ENCODE measurements around the gene BEND6.

Gene BEND6

DNA sequence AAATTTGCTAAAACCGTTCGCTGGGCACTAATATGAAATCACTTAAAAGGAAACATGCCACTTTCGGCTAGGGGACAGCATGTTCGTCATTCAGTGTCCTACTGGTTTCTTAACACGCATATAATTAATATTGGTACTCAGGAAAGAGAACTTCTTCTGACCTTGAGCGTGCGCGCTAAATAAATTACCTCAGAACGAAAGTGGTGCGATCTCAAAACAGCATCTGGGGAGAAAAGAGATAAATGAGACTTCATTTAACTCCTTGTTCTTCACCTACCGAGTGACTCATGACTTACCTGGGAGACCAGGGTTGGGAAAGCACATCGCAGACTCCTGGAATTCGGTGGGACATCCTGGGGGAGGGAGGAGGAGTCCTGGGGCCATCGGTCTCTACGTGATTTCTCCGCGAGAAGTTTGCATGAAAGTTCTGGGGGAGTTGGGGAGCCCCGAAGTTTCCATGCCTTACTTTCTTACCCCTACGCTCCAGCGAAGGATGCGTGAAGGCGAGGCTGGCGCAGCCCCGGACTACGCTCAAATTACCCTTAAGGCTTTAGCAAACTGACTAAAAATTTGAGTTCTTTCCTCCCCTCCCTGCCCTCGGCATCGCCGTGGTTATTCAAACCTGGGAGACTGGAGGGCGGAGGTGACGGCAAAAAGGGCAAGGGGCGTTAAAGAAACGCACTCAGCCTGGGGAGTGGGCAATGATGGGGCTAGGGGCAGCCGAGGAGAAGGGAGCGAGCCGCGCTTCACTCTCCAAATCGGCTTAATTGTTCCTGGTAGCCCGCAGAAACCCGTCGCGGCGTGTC lies 1.1 kb upstream of the BEND6 start:
- no peaks in the 10 kb centered on the region for H4K20me1 ChIP-seq
- TF ChIP-seq Cebpa-rat (IDR thresholded peaks at IDR 0.05) = no peak
- no peaks in the 10 kb centered on the region; a peak in 2 of 22 replicates for H3K36me3 ChIP-seq
- no peaks in the 10 kb centered on the region for H3K9me3 ChIP-seq (replicated peaks in 1 of 11)
- H3K4me1 ChIP-seq = peaks cover 3 to 25% (median 20%) of the 10 kb centered on the region in 10 experiments; a peak in 15 of 20 replicates
- peak overlapping the region in 10 of 11 experiments; percentile 53 to 89 (median 80); a peak in 20 of 22 replicates for H3K9ac ChIP-seq
- peak overlapping the region; percentile 71 to 77 (median 74) for H3K4me3 ChIP-seq
- H3K27me3 ChIP-seq = peaks cover 17 to 21% (median 19%) of the 10 kb centered on the region in 11 experiments
- H3K4me2 ChIP-seq = peak overlapping the region; percentile 84 to 95 (median 90)
- peak overlapping the region in 10 of 11 experiments; percentile 32 to 94 (median 75); a peak in 18 of 22 replicates for H3K27ac ChIP-seq

GRCh38 chr6:56955171-56956155 lies 556 bp downstream of the BEND6 start:
- Histone ChIP-seq H3K4me1 (peaks cover 3 to 25% (median 20%) of the 10 kb centered on the region in 10 experiments; a peak in 15 of 20 replicates), H4K20me1 (no peaks in the 10 kb centered on the region)

DNA sequence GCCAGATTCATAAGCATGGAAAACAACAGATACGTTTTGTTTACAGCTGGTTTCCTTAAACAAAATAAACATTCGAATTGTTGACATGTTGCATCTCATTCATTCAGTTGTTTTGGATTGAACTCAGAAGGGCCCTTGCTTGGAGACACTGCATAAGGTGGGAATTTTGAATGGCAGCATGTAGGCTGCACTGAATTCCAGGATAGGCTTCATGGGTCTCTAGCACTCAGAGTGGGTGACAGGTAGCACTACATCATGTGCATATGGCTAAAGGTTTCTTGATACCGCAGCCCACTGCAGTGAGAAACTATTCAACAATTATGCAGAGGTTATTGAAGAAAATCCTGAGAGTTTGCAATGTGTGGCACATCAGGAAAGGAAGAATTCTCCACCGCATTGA lies 1.6 kb downstream of the BEND6 start:
- no peak for TF ChIP-seq Cebpa-rat (IDR thresholded peaks at IDR 0.05)
- H3K4me2 ChIP-seq = peak overlapping the region in 9 of 11 experiments; percentile 84 to 95 (median 89); a peak in 17 of 22 replicates
- H3K9ac ChIP-seq = peak overlapping the region in 3 of 11 experiments; percentile 86 to 89 (median 89); a peak in 4 of 22 replicates
- peak overlapping the region in 4 of 11 experiments; percentile 82 to 94 (median 88); a peak in 7 of 22 replicates for H3K27ac ChIP-seq
- H3K4me3 ChIP-seq = peak overlapping the region in 2 of 10 experiments; percentile 74; a peak in 3 of 20 replicates
- H3K4me1 ChIP-seq = peaks cover 3 to 25% (median 20%) of the 10 kb centered on the region in 10 experiments; a peak in 15 of 20 replicates
- H3K27me3 ChIP-seq = peaks cover 17 to 21% (median 19%) of the 10 kb centered on the region in 11 experiments
- H3K9me3 ChIP-seq (replicated peaks in 1 of 11) = no peaks in the 10 kb centered on the region
- H4K20me1 ChIP-seq = no peaks in the 10 kb centered on the region
- H3K36me3 ChIP-seq = no peaks in the 10 kb centered on the region; a peak in 1 of 22 replicates

More at GRCh38 chr6:56955171-56956155, 556 bp downstream of the BEND6 start:
- peak overlapping the region; percentile 53 to 89 (median 79); a peak in 21 of 22 replicates for H3K9ac ChIP-seq
- peak overlapping the region; percentile 71 to 77 (median 74) for H3K4me3 ChIP-seq
- H3K27ac ChIP-seq = peak overlapping the region in 10 of 11 experiments; percentile 32 to 94 (median 75); a peak in 18 of 22 replicates
- peak overlapping the region; percentile 83 to 95 (median 89) for H3K4me2 ChIP-seq
- no peaks in the 10 kb centered on the region for H3K9me3 ChIP-seq (replicated peaks in 1 of 11)
- peaks cover 17 to 21% (median 19%) of the 10 kb centered on the region in 11 experiments for H3K27me3 ChIP-seq
- no peaks in the 10 kb centered on the region; a peak in 2 of 22 replicates for H3K36me3 ChIP-seq
- peak in 7 of 11 experiments; percentile 10 to 95 (median 63); a peak in 10 of 22 replicates for TF ChIP-seq Cebpa-rat (IDR thresholded peaks at IDR 0.05)

DNA sequence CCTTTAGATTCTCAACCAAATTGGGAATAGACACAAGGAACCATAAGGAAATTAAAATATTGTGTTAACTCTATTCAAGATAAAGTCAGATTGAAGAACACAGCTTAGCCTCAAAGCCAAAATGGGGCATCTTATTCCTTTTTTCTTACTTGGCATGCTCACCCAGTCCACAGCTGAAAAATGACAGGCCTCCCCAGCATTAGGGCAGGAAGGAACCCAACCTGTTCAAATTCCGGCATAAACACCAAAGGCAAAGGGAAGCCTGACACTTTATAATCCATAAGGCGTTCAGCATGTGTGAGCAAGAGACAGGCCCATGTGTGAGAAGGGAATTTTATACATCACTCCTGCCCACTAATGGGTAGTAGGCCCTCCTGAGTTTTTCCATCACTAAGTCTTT lies 2.9 kb downstream of the BEND6 start:
- H3K9ac ChIP-seq = no peak overlapping the region
- TF ChIP-seq Cebpa-rat (IDR thresholded peaks at IDR 0.05) = no peak
- no peak overlapping the region for H3K27ac ChIP-seq
- no peak overlapping the region for H3K4me3 ChIP-seq
- peaks cover 17 to 18% (median 18%) of the 10 kb centered on the region in 11 experiments for H3K27me3 ChIP-seq
- H3K36me3 ChIP-seq = no peaks in the 10 kb centered on the region; a peak in 1 of 22 replicates
- no peaks in the 10 kb centered on the region for H3K9me3 ChIP-seq (replicated peaks in 1 of 11)
- no peak overlapping the region for H3K4me2 ChIP-seq
- H4K20me1 ChIP-seq = no peaks in the 10 kb centered on the region
- peaks cover 3 to 25% (median 20%) of the 10 kb centered on the region in 10 experiments; a peak in 15 of 20 replicates for H3K4me1 ChIP-seq

DNA sequence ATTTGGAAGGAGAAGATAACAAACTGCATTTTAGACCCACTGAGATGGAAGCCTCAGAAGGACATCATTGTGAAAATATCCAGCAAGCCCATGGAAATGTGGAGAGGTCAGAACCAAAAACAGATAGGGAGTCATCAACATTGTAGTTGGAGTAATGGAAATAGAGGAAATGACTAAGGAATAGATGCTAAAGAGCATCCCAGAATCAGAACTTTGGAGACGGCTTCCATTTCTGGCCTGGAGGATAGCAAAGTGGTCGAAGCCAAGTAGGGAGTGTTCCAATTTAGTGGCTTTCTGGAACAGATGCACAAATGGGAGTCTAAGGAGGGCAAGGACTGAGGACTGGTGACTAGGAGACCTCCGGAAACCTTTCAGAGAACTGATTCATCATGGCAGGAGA lies 3.6 kb downstream of the BEND6 start:
- Histone ChIP-seq H3K27me3 (peaks cover 11 to 12% (median 11%) of the 10 kb centered on the region in 11 experiments), H3K9me3 (replicated peaks in 1 of 11) (no peaks in the 10 kb centered on the region), H3K4me2 (no peak overlapping the region), H4K20me1 (no peaks in the 10 kb centered on the region), H3K27ac (no peak overlapping the region), H3K9ac (no peak overlapping the region), H3K36me3 (no peaks in the 10 kb centered on the region), H3K4me3 (no peak overlapping the region), H3K4me1 (peaks cover 3 to 24% (median 19%) of the 10 kb centered on the region in 10 experiments; a peak in 15 of 20 replicates)
- no peak for TF ChIP-seq Cebpa-rat (IDR thresholded peaks at IDR 0.05)

DNA sequence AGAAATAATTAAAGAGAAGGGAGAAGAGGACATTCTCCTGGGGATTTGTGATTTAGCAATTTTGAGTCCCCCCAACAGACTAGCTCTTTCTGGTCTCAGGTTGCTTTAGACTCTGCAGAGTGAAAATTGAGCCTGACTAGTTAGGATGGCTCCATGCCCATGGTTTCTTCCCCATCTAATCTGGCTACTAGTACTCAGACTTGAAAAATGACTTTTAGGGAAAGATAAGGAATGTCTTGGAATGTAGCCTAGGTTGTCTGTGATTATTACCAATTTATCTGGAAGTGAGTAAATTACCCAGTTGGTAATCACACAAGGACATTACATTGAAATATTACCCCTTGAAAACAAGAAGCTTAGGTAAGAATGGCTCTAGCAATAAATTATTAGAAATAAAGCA lies 4.2 kb downstream of the BEND6 start:
- H4K20me1 ChIP-seq = no peaks in the 10 kb centered on the region
- no peaks in the 10 kb centered on the region for H3K9me3 ChIP-seq (replicated peaks in 1 of 11)
- peaks cover 4 to 6% (median 5%) of the 10 kb centered on the region in 11 experiments for H3K27me3 ChIP-seq
- H3K4me3 ChIP-seq = no peak overlapping the region
- no peak overlapping the region for H3K4me2 ChIP-seq
- peaks cover 2 to 18% (median 14%) of the 10 kb centered on the region in 10 experiments; a peak in 15 of 20 replicates for H3K4me1 ChIP-seq
- no peak overlapping the region for H3K9ac ChIP-seq
- no peaks in the 10 kb centered on the region for H3K36me3 ChIP-seq
- no peak overlapping the region for H3K27ac ChIP-seq
- TF ChIP-seq Cebpa-rat (IDR thresholded peaks at IDR 0.05) = no peak

DNA sequence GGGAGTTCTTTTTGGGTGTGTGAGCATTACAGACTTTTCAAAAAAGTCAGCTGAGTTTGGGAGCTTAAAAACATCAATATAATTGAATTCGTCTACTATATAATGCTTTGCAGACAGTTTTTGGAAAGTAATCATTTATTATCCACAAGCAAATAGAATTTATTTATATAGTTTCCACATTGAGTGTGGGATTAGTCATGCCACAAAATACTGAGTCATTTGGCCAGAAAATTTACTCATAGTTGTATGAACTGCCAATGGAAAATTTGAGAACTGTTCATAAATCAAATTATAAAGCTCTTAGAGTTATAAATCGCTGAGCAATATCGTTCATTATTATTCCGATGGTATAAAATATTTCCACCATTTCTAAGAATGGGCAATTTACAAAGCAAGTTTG lies 5.0 kb downstream of the BEND6 start:
- no peak overlapping the region for H3K9ac ChIP-seq
- H3K36me3 ChIP-seq = no peaks in the 10 kb centered on the region
- H3K4me2 ChIP-seq = no peak overlapping the region
- H3K9me3 ChIP-seq (replicated peaks in 1 of 11) = no peaks in the 10 kb centered on the region
- peaks cover 0 to 15% (median 11%) of the 10 kb centered on the region in 10 experiments; a peak in 15 of 20 replicates for H3K4me1 ChIP-seq
- no peak for TF ChIP-seq Cebpa-rat (IDR thresholded peaks at IDR 0.05)
- H3K27ac ChIP-seq = no peak overlapping the region
- no peaks in the 10 kb centered on the region for H4K20me1 ChIP-seq
- no peak overlapping the region for H3K4me3 ChIP-seq
- H3K27me3 ChIP-seq = no peaks in the 10 kb centered on the region

DNA sequence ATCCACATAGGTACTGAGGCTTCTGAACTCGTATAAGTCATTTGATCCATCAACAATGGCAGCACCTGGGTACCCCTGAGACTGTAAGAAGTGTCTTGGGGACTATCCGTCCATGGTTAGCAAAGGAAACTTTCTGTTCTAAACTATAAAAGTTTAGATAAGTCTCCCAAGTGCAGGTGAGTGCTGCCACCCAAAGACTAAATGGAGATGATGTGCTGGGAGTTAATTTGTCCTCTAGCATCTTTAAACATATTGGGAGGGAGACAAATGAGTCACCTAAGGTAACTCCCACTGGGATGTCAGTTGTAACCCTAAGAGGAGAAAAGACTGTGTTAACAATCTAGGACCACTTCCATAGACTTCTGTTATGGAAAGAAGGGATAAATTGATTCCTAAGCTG lies 6.2 kb downstream of the BEND6 start:
- no peak overlapping the region for H3K9ac ChIP-seq
- H3K4me2 ChIP-seq = no peak overlapping the region
- H3K27me3 ChIP-seq = no peaks in the 10 kb centered on the region
- no peak overlapping the region for H3K4me3 ChIP-seq
- TF ChIP-seq Cebpa-rat (IDR thresholded peaks at IDR 0.05) = no peak
- no peak overlapping the region for H3K27ac ChIP-seq
- no peaks in the 10 kb centered on the region for H3K36me3 ChIP-seq
- peaks cover 0 to 8% (median 6%) of the 10 kb centered on the region in 10 experiments; a peak in 14 of 20 replicates for H3K4me1 ChIP-seq
- H3K9me3 ChIP-seq (replicated peaks in 1 of 11) = no peaks in the 10 kb centered on the region
- H4K20me1 ChIP-seq = no peaks in the 10 kb centered on the region

Data from BLaER1 treated with 17β-estradiol and CSF1 and Interleukin-3, amounts not matched to agents 10 nM and 100 nM (cell line).